ENCODE measurements around the gene MRPS26.

- TF ChIP-seq CTCF (conservative IDR thresholded peaks at IDR 0.05) (no peak), EZH2 (IDR thresholded peaks at IDR 0.05; ENCODE audit: low read depth) (no peak)
These were observed 623 bp upstream of the MRPS26 start for GRCh38 chr20:3045042-3045815.

All from PC-9 (cell line).